HG03095 (cell line): ENCODE data around the gene NUP43.
"Not testable (repeated sequence)": the region's sequence is repeated elsewhere in the genome, so short reads cannot be mapped to it uniquely, and the experiment has no call there.

Source experiments
- ATAC-seq: cut with Tn5 transposase; IDR thresholded peaks from one replicate; pipeline ENCODE4 v1.9.1; 2021; ENCODE audit warnings: moderate library complexity; ENCODE audit not compliant: unreplicated experiment

NUP43 gene

GRCh38 chr6:149749594-149750135, 3.3 kb upstream of the NUP43 start, which contains the start of gene PCMT1:
Gene PCMT1, plus strand, starts transcription at chr6:149749741. Its CDS starts 161 bp downstream, at chr6:149749902.
- ATAC-seq = peak; percentile 84

- ATAC-seq = peak; percentile 0
These were observed 2.8 kb upstream of the NUP43 start for GRCh38 chr6:149749082-149749593.

- not testable (repeated sequence) for ATAC-seq
These were observed 1.1 kb downstream of the NUP43 start for GRCh38 chr6:149745252-149745651.

- no peak for ATAC-seq
These were observed 11.4 kb downstream of the NUP43 start for GRCh38 chr6:149734915-149735314.

- no peak for ATAC-seq
These were observed 13.1 kb downstream of the NUP43 start for GRCh38 chr6:149733089-149733720.

- ATAC-seq = no peak
These were observed 16.5 kb downstream of the NUP43 start for GRCh38 chr6:149729824-149730223.

- ATAC-seq = no peak
These were observed 17.7 kb downstream of the NUP43 start for GRCh38 chr6:149728499-149729234.

GRCh38 chr6:149727793-149728498, 18.4 kb downstream of the NUP43 start:
- no peak for ATAC-seq

- ATAC-seq = no peak
These were observed 20.5 kb downstream of the NUP43 start for GRCh38 chr6:149725785-149726184.

- ATAC-seq = no peak
These were observed 22.4 kb downstream of the NUP43 start for GRCh38 chr6:149723771-149724417.

GRCh38 chr6:149723262-149723661, 23.1 kb downstream of the NUP43 start:
- no peak for ATAC-seq

GRCh38 chr6:149719531-149719930, 26.8 kb downstream of the NUP43 start:
- ATAC-seq = no peak

- peak; percentile 88 for ATAC-seq
These were observed 28.5 kb downstream of the NUP43 start, which contains the start of gene LATS1 for GRCh38 chr6:149717588-149718458. Gene LATS1, minus strand, starts transcription at chr6:149718101. Its CDS starts 15,975 bp downstream, at chr6:149702126.

GRCh38 chr6:149717255-149717587, 29.1 kb downstream of the NUP43 start:
- ATAC-seq = no peak

GRCh38 chr6:149716181-149716963, 30.0 kb downstream of the NUP43 start:
- no peak for ATAC-seq

- no peak for ATAC-seq
These were observed 31.9 kb downstream of the NUP43 start for GRCh38 chr6:149714442-149714841.

- ATAC-seq = no peak
These were observed 34.6 kb downstream of the NUP43 start for GRCh38 chr6:149711711-149712110.

- ATAC-seq = no peak
These were observed 44.6 kb downstream of the NUP43 start for GRCh38 chr6:149701714-149702113.

- no peak for ATAC-seq
These were observed 47.2 kb downstream of the NUP43 start for GRCh38 chr6:149699150-149699549.
